ENCODE results near the gene BCAS3.

DNA sequence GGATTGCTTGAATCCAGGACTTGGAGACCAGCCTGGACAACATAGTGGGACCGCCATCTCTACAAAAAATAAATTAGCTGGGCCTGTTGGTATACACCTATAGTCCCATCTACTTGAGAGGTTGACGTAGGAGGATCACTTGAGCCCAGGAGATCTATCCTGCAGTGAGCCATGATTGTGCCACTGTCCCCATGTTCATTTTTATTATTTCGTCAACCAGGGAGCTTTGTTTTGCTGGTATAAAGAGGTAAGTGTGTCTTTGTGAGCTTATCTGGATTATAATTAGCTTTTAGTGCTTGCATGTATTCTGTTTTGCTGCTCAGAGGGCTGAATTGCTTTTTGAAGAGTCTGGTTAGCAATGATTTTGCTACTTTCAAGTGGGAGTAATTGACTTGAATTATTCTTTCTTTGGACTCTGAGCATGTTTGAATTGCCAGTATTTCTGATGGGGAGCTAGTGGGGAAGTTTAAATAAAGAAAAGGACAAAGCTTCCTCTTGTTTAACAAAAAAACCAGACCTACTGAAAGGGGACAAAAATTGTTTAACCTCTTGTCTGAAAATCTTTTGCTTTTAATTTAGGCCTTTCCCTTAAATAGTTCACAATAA, 31.6 kb upstream of the BCAS3 start:
- no peak for TF ChIP-seq POLR2A (IDR thresholded peaks at IDR 0.05)
- TF ChIP-seq, protein P1, sequence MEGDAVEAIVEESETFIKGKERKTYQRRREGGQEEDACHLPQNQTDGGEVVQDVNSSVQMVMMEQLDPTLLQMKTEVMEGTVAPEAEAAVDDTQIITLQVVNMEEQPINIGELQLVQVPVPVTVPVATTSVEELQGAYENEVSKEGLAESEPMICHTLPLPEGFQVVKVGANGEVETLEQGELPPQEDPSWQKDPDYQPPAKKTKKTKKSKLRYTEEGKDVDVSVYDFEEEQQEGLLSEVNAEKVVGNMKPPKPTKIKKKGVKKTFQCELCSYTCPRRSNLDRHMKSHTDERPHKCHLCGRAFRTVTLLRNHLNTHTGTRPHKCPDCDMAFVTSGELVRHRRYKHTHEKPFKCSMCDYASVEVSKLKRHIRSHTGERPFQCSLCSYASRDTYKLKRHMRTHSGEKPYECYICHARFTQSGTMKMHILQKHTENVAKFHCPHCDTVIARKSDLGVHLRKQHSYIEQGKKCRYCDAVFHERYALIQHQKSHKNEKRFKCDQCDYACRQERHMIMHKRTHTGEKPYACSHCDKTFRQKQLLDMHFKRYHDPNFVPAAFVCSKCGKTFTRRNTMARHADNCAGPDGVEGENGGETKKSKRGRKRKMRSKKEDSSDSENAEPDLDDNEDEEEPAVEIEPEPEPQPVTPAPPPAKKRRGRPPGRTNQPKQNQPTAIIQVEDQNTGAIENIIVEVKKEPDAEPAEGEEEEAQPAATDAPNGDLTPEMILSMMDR (IDR thresholded peaks at IDR 0.05), result no peak
- TF ChIP-seq POLR2AphosphoS5 (IDR thresholded peaks at IDR 0.05), result no peak

Measured in transverse colon (tissue), 4 donors.